Measurements from ENCODE around the gene FAM170B. TPM values are rescaled to one million over a fixed set of nuclear protein-coding genes. Genes with fewer than 3 reads are reported as not detected.

FAM170B gene
- total RNA-seq, 1 experiment from 2014 or later: not detected

GRCh38 chr10:49092477-49092876 is 41.3 kb downstream of the FAM170B start:
- H3K9me3 ChIP-seq (ENCODE audit: control insufficient read depth, insufficient read depth, low read depth, low read length): peaks cover 1% of the 10 kb centered on the region; the same call in 1 of the 2 replicates
- POLR2A ChIA-PET: no interaction called here
- no TSS peak for BruUV-seq (replicated peaks)
- no peak for TF ChIP-seq SIN3A (IDR thresholded peaks at IDR 0.05; ENCODE audit: borderline replicate concordance, insufficient read depth, low read depth, low read length)
- TF ChIP-seq CTCF (IDR thresholded peaks at IDR 0.05): no peak
- no peak for TF ChIP-seq TCF7L2 (IDR thresholded peaks at IDR 0.05; ENCODE audit: low read depth, low read length)
- no peak for TF ChIP-seq POLR2AphosphoS5 (IDR thresholded peaks at IDR 0.05; ENCODE audit: low read depth, low read length)
- no peak for TF ChIP-seq REST (IDR thresholded peaks at IDR 0.05; ENCODE audit: insufficient read depth in 1 of 2, low read depth in 2 of 2, low read length in 1 of 2)
- DNase-seq (ENCODE audit: low read depth, low spot score) (no peak), ATAC-seq (no peak)
- H3K4me1 ChIP-seq (ENCODE audit: control insufficient read depth, insufficient read depth, low read length): no peaks in the 10 kb centered on the region
- intact Hi-C loops (cut with micrococcal nuclease; ENCODE audit: unreplicated experiment) (no loop called here), in situ Hi-C loops (cut with HindIII; ENCODE audit: low pct_unique_long_range_greater_than_20kb, low sequenced_read_pairs) (no loop called here)
- peaks cover 2% of the 10 kb centered on the region; the same call in 1 of the 2 replicates for H3K27me3 ChIP-seq (ENCODE audit: control insufficient read depth, insufficient read depth, low read length)
- H3K4me3 ChIP-seq (ENCODE audit: low read depth in 2 of 2, low read length in 2 of 2): no peak overlapping the region
- no peaks in the 10 kb centered on the region for H3K36me3 ChIP-seq (ENCODE audit: control insufficient read depth, insufficient read depth, low read length)
- CTCF ChIA-PET: no interaction called here
- H3K27ac ChIP-seq (ENCODE audit: low read length): no peak overlapping the region

- Histone ChIP-seq H3K27me3 (ENCODE audit: control insufficient read depth, insufficient read depth, low read length) (peaks cover 2% of the 10 kb centered on the region; the same call in 1 of the 2 replicates), H3K27ac (ENCODE audit: low read length) (no peak overlapping the region), H3K36me3 (ENCODE audit: control insufficient read depth, insufficient read depth, low read length) (no peaks in the 10 kb centered on the region), H3K4me3 (ENCODE audit: low read depth in 2 of 2, low read length in 2 of 2) (no peak overlapping the region), H3K9me3 (ENCODE audit: control insufficient read depth, insufficient read depth, low read depth, low read length) (peaks cover 9% of the 10 kb centered on the region; the same call in 1 of the 2 replicates), H3K4me1 (ENCODE audit: control insufficient read depth, insufficient read depth, low read length) (no peaks in the 10 kb centered on the region)
- TF ChIP-seq SIN3A (IDR thresholded peaks at IDR 0.05; ENCODE audit: borderline replicate concordance, insufficient read depth, low read depth, low read length) (no peak), TCF7L2 (IDR thresholded peaks at IDR 0.05; ENCODE audit: low read depth, low read length) (no peak), REST (IDR thresholded peaks at IDR 0.05; ENCODE audit: insufficient read depth in 1 of 2, low read depth in 2 of 2, low read length in 1 of 2) (no peak), POLR2AphosphoS5 (IDR thresholded peaks at IDR 0.05; ENCODE audit: low read depth, low read length) (no peak), CTCF (IDR thresholded peaks at IDR 0.05) (no peak)
- intact Hi-C loops (cut with micrococcal nuclease; ENCODE audit: unreplicated experiment) (no loop called here), in situ Hi-C loops (cut with HindIII; ENCODE audit: low pct_unique_long_range_greater_than_20kb, low sequenced_read_pairs) (no loop called here)
- ATAC-seq: no peak
- POLR2A ChIA-PET: no interaction called here
- CTCF ChIA-PET: no interaction called here
- DNase-seq (ENCODE audit: low read depth, low spot score): no peak
- BruUV-seq (replicated peaks): no TSS peak
These were observed 42.2 kb downstream of the FAM170B start for GRCh38 chr10:49091450-49092210.
